CD4-positive, alpha-beta T cell (primary cell): ENCODE measurements around the gene TRMT10B. TPM values are rescaled to one million over a fixed set of nuclear protein-coding genes. Genes with fewer than 3 reads are reported as not detected.

Experiments
- ATAC-seq: fragments of 200-7000 bp; cut with Tn5 transposase; one replicate; pipeline ENCODE4 v1.10.0; 2022; ENCODE audit warnings: mild to moderate bottlenecking; ENCODE audit not compliant: poor library complexity
- CTCF ChIA-PET: fragments of 350-600 bp; sonication (Branson Sonifier 250); formaldehyde crosslinking; loops from one replicate; lab custom pipeline; 2021; ENCODE audit warnings: antibody characterized with exemption, inconsistent platforms; lab: Charles Lee
- POLR2A ChIA-PET: fragments of 350-600 bp; sonication (Branson Sonifier 250); formaldehyde crosslinking; loops from one replicate; lab custom pipeline; 2021; ENCODE audit warnings: antibody characterized with exemption, inconsistent platforms; lab: Charles Lee
- DNase-seq, 14 experiments: peaks; one replicate each; pipeline ENCODE4 v3.0.0-alpha.2; 2013 to 2020; ENCODE audit warnings: mixed read lengths in 2 of 14
- H3K27ac ChIP-seq, 2 donors: one replicate each; pipeline versions ENCODE4 v1.5.1 to v1.7.0; 2013; ENCODE audit warnings: low read length in 2 of 2, low read depth in 1 of 2, mild to moderate bottlenecking in 1 of 2
- H3K27me3 ChIP-seq, 2 experiments: 1 replicate in 1 of 2; 2 replicates in 1 of 2; pipeline versions ENCODE4 v1.6.1 to v1.7.0; 2013; ENCODE audit warnings: low read length in 2 of 2, control low read depth in 1 of 2, mild to moderate bottlenecking in 1 of 2, moderate library complexity in 1 of 2; ENCODE audit not compliant: insufficient read depth in 2 of 2, control insufficient read depth in 1 of 2
- H3K36me3 ChIP-seq: one replicate; pipeline ENCODE4 v1.6.1; 2013; ENCODE audit warnings: low read length, control low read depth; ENCODE audit not compliant: insufficient read depth
- H3K4me1 ChIP-seq: one replicate; pipeline ENCODE4 v1.6.1; 2013; ENCODE audit warnings: low read length, control low read depth; ENCODE audit not compliant: insufficient read depth
- H3K4me3 ChIP-seq: one replicate; pipeline ENCODE4 v1.5.1; 2013; ENCODE audit warnings: mild to moderate bottlenecking, low read length, moderate library complexity
- H3K9me3 ChIP-seq, 2 experiments: 1 replicate in 1 of 2; 2 replicates in 1 of 2; pipeline versions ENCODE4 v1.6.1 to v1.7.0; 2013; ENCODE audit warnings: low read length in 2 of 2, mild to moderate bottlenecking in 2 of 2, control low read depth in 1 of 2, moderate library complexity in 1 of 2; ENCODE audit not compliant: control insufficient read depth in 1 of 2, insufficient read depth in 1 of 2
- H3K27ac Mint-ChIP-seq: one replicate; pipeline ENCODE4 v1.8.0; 2020; ENCODE audit warnings: mixed read lengths
- H3K27me3 Mint-ChIP-seq: one replicate; pipeline ENCODE4 v1.8.0; 2021; ENCODE audit warnings: mixed read lengths
- H3K36me3 Mint-ChIP-seq: one replicate; pipeline ENCODE4 v1.8.0; 2021; ENCODE audit warnings: low read depth, mixed read lengths
- H3K4me1 Mint-ChIP-seq: one replicate; pipeline ENCODE4 v1.8.0; 2021; ENCODE audit warnings: low read depth, mixed read lengths
- H3K4me3 Mint-ChIP-seq: one replicate; pipeline ENCODE4 v1.8.0; 2020; ENCODE audit warnings: mild to moderate bottlenecking, mixed read lengths
- H3K9me3 Mint-ChIP-seq: one replicate; pipeline ENCODE4 v1.8.0; 2020; ENCODE audit warnings: mixed read lengths
- CTCF ChIP-seq: fragments of 200-600 bp; IDR thresholded peaks from one replicate; pipeline ENCODE4 v1.8.0; 2022; ENCODE audit warnings: antibody characterized with exemption, mild to moderate bottlenecking
- intact Hi-C, 2 experiments: fragments of 100-400 bp; cut with DNase I in 1 of 2; cut with micrococcal nuclease in 1 of 2; formaldehyde crosslinking; loops; one replicate each; pipeline versions ENCODE4 v1.15.1 to v1.9.0; 2023 to 2025; cut with DNase I, micrococcal nuclease
- total RNA-seq, 174 experiments: library from RNA in 2 of 174; stranded (reverse) in 2 of 174; gene quantifications; one replicate each; pipeline ENCODE4 v1.2.3 and lab custom pipeline; 2021 to 2026

Gene TRMT10B
- total RNA-seq, 2 experiments from 2014 or later, result 6.6 to 8.3 TPM

GRCh38 chr9:37796232-37796631, 42.6 kb downstream of the TRMT10B start:
- peaks cover 13% of the 10 kb centered on the region for H3K4me1 Mint-ChIP-seq
- Histone ChIP-seq H3K4me1 (peaks cover 10% of the 10 kb centered on the region), H3K4me3 (no peak overlapping the region), H3K36me3 (no peaks in the 10 kb centered on the region), H3K9me3 (no peaks in the 10 kb centered on the region), H3K27me3 (no peaks in the 10 kb centered on the region), H3K27ac (no peak overlapping the region)
- no peak overlapping the region for H3K27ac Mint-ChIP-seq
- no peak for ATAC-seq
- no peaks in the 10 kb centered on the region for H3K27me3 Mint-ChIP-seq
- intact Hi-C loops, result no loop called here
- H3K9me3 Mint-ChIP-seq, result no peaks in the 10 kb centered on the region
- CTCF ChIA-PET, result no interaction called here
- H3K4me3 Mint-ChIP-seq, result no peak overlapping the region
- DNase-seq, result no peak
- H3K36me3 Mint-ChIP-seq, result peaks cover 13% of the 10 kb centered on the region
- TF ChIP-seq CTCF, result no peak
- POLR2A ChIA-PET, result no interaction called here

- Histone ChIP-seq H3K27me3 (no peaks in the 10 kb centered on the region), H3K4me3 (no peak overlapping the region), H3K9me3 (no peaks in the 10 kb centered on the region), H3K36me3 (no peaks in the 10 kb centered on the region), H3K4me1 (peaks cover 24% of the 10 kb centered on the region), H3K27ac (no peak overlapping the region)
- peak overlapping the region; percentile 94 for H3K4me3 Mint-ChIP-seq
- ATAC-seq (no peak), DNase-seq (no peak)
- ChIA-PET POLR2A (no interaction called here), CTCF (no interaction called here)
- H3K27me3 Mint-ChIP-seq, result no peaks in the 10 kb centered on the region
- H3K4me1 Mint-ChIP-seq, result peaks cover 34% of the 10 kb centered on the region
- no peak for TF ChIP-seq CTCF
- peak overlapping the region; percentile 83 for H3K27ac Mint-ChIP-seq
- peaks cover 21% of the 10 kb centered on the region for H3K36me3 Mint-ChIP-seq
- intact Hi-C loops, result no loop called here
- H3K9me3 Mint-ChIP-seq, result no peaks in the 10 kb centered on the region
Measured at GRCh38 chr9:37798677-37799076, 45.1 kb downstream of the TRMT10B start.

- ChIA-PET POLR2A (interaction anchor here (1.0 to 5.1 kb wide), 3 partner anchors 14 to 102 kb away, joined by 3 to 46 read pairs (median 4); partner anchors contain the start of gene EXOSC3), CTCF (interaction anchor here (0.8 to 0.9 kb wide), 2 partner anchors 48 to 104 kb away, joined by 3 read pairs; no protein-coding TSS in a partner anchor)
- H3K36me3 ChIP-seq, result no peaks in the 10 kb centered on the region
- intact Hi-C loops, result loop anchor here (1.0 to 5.0 kb wide), 6 partner anchors 15 to 313 kb away; partner anchors contain the start of genes EXOSC3 (in 2 of the 2), TRMT10B (in 2 of the 2), POLR1E (in 1 of the 2) and SHB (in 1 of the 2)
- H3K4me1 ChIP-seq, result peaks cover 24% of the 10 kb centered on the region
- Mint-ChIP-seq H3K9me3 (no peaks in the 10 kb centered on the region), H3K27me3 (no peaks in the 10 kb centered on the region), H3K4me3 (peak within 1 kb of the TSS; percentile 95), H3K27ac (peak within 1 kb of the TSS; percentile 83), H3K36me3 (peaks cover 21% of the 10 kb centered on the region), H3K4me1 (peaks cover 43% of the 10 kb centered on the region)
- TF ChIP-seq CTCF, result no peak
- peak; percentile 77 to 93 (median 86) for DNase-seq
- H3K4me3 ChIP-seq, result peak within 1 kb of the TSS; percentile 93
- no peaks in the 10 kb centered on the region for H3K9me3 ChIP-seq
- no peaks in the 10 kb centered on the region for H3K27me3 ChIP-seq
- ATAC-seq, result peak; percentile 82
- peak within 1 kb of the TSS; percentile 60 to 70 for H3K27ac ChIP-seq
Measured at GRCh38 chr9:37800631-37801286, 47.2 kb downstream of the TRMT10B start, which contains the start of gene DCAF10. DCAF10 (plus strand) TSS chr9:37800797; CDS start chr9:37800867, 70 bp downstream.
